A549 treated with ZK216348 at 1 μM for 4 hours (cell line): Measurements from ENCODE around the gene PMP22. TPM values are rescaled to one million over a fixed set of nuclear protein-coding genes. Genes with fewer than 3 reads are reported as not detected.

Experiments
- total RNA-seq: library from RNA; stranded (reverse); fragments of 200-300 nt; extraction: Qiagen RNA extraction; gene quantifications from 5 replicates; pipeline ENCODE4 v1.2.3, GENCODE V29; 2022; ENCODE audit warnings: low read depth

The PMP22 gene
- 203 to 258 TPM (median 226 TPM) in 5 replicates for total RNA-seq

GRCh38 chr17:15265131-15265530 lies at the start of gene PMP22:
Gene PMP22, minus strand, starts transcription at chr17:15265326. Its CDS starts 4,599 bp downstream, at chr17:15260727.

Other genes starting within 250 kb of the PMP22 start
- 0.25 TPM in 1 of 5 replicates, not detected in the others for gene TEKT3, start 76.3 kb upstream of the PMP22 start, total RNA-seq
- 0.49 to 0.95 TPM (median 0.58 TPM) in 4 of 5 replicates, not detected in the other for gene CDRT4, start 202.3 kb upstream of the PMP22 start, total RNA-seq